ENCODE measurements around the gene HBE1. TPM values are rescaled to one million over a fixed set of nuclear protein-coding genes. Genes with fewer than 3 reads are reported as not detected.

HBE1 gene
- total RNA-seq, 4 donors from 2014 or later, result not detected

DNA sequence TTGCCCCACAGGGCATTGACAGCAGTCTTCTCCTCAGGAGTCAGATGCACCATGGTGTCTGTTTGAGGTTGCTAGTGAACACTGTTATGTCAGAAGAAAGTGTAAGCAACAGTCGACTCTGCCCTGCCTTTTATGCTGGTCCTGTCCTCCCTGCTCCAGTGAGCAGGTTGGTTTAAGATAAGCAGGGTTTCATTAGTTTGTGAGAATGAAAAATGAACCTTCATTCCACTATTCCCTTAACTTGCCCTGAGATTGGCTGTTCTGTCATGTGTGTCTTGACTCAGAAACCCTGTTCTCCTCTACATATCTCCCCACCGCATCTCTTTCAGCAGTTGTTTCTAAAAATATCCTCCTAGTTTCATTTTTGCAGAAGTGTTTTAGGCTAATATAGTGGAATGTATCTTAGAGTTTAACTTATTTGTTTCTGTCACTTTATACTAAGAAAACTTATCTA is 35.3 kb downstream of the HBE1 start, which contains the start of gene HBD:
Gene HBD (minus strand): TSS at position 103 of the 454 bp plus-strand sequence. CDS start 50 bp downstream, at position 53.
- no peak for TF ChIP-seq POLR2A (IDR thresholded peaks at IDR 0.05)
- TF ChIP-seq, protein P1, sequence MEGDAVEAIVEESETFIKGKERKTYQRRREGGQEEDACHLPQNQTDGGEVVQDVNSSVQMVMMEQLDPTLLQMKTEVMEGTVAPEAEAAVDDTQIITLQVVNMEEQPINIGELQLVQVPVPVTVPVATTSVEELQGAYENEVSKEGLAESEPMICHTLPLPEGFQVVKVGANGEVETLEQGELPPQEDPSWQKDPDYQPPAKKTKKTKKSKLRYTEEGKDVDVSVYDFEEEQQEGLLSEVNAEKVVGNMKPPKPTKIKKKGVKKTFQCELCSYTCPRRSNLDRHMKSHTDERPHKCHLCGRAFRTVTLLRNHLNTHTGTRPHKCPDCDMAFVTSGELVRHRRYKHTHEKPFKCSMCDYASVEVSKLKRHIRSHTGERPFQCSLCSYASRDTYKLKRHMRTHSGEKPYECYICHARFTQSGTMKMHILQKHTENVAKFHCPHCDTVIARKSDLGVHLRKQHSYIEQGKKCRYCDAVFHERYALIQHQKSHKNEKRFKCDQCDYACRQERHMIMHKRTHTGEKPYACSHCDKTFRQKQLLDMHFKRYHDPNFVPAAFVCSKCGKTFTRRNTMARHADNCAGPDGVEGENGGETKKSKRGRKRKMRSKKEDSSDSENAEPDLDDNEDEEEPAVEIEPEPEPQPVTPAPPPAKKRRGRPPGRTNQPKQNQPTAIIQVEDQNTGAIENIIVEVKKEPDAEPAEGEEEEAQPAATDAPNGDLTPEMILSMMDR (IDR thresholded peaks at IDR 0.05), result no peak
- DNase-seq, result no peak

DNA sequence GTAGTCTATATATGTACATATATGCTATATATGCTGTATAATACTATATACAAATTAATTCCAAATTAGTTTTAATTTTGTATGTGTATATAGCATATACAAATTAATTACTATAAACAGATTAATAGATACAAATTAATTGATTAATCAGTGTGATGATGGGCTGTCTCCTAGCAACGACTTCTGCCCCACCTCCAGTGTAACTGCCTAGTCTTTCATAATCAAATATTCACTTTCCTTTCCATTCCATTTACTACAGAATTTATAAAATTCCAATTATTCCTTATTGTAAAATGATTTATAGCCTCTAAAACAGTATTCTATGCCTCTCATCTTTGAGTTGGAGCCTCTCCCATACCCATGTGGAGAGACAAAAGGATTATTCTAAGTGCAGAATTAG is 36.4 kb downstream of the HBE1 start:
- no peak overlapping the region for H3K27ac ChIP-seq
- no peak overlapping the region for H3K4me3 ChIP-seq
- no peaks in the 10 kb centered on the region for H3K9me3 ChIP-seq
- DNase-seq, result no peak
- no peaks in the 10 kb centered on the region for H3K36me3 ChIP-seq
- no peak for TF ChIP-seq POLR2A (IDR thresholded peaks at IDR 0.05)
- TF ChIP-seq, protein P1 (IDR thresholded peaks at IDR 0.05), result no peak
- no peaks in the 10 kb centered on the region for H3K4me1 ChIP-seq
- no peaks in the 10 kb centered on the region for H3K27me3 ChIP-seq

More for the DNA sequence above, 35.3 kb downstream of the HBE1 start, which contains the start of gene HBD:
- Histone ChIP-seq H3K36me3 (no peaks in the 10 kb centered on the region), H3K9me3 (no peaks in the 10 kb centered on the region), H3K27ac (no peak within 1 kb of the TSS), H3K4me3 (no peak within 1 kb of the TSS), H3K27me3 (no peaks in the 10 kb centered on the region), H3K4me1 (no peaks in the 10 kb centered on the region)

DNA sequence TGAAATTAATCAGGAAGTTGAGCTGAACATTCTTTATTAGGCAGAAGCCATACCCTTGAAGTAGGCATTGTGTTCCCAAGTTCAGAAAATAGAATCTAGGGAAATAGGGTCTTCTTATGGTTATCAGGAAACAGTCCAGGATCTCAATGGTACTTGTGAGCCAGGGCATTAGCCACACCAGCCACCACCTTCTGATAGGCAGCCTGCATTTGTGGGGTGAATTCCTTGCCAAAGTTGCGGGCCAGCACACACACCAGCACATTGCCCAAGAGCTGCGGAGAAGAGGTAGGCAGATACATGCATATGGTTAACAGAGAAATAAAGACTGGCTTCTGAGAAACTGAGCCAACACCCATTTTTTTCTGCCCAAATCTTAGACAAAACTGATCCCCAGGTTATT is 36.9 kb downstream of the HBE1 start:
- DNase-seq, result no peak
- Histone ChIP-seq H3K36me3 (no peaks in the 10 kb centered on the region), H3K9me3 (no peaks in the 10 kb centered on the region), H3K4me3 (no peak overlapping the region), H3K27ac (no peak overlapping the region), H3K27me3 (no peaks in the 10 kb centered on the region), H3K4me1 (no peaks in the 10 kb centered on the region)
- TF ChIP-seq, protein P1 (IDR thresholded peaks at IDR 0.05), result no peak
- TF ChIP-seq POLR2A (IDR thresholded peaks at IDR 0.05), result no peak

DNA sequence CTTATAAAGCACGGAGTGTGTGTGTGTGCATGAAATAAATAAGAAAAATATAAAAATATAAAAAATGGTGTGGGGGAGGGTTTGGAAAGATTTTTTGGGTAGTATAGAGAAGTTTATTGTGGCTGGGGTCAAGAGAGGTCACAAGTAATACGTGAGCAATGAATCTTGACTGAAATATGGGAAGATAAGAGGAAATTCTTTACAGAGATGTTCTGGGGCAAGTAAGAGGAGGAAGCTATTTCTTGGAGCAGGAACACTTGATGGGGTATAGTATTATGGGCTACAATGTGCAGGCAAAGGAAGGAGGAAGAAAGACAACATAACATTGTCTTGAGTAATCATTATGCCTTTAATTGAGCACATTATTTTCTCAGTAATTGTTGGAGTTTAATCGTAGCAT is 37.6 kb downstream of the HBE1 start:
- Histone ChIP-seq H3K9me3 (no peaks in the 10 kb centered on the region), H3K36me3 (no peaks in the 10 kb centered on the region), H3K27ac (no peak overlapping the region), H3K27me3 (no peaks in the 10 kb centered on the region), H3K4me1 (no peaks in the 10 kb centered on the region), H3K4me3 (no peak overlapping the region)
- TF ChIP-seq, protein P1 (IDR thresholded peaks at IDR 0.05), result no peak
- TF ChIP-seq POLR2A (IDR thresholded peaks at IDR 0.05), result no peak
- no peak for DNase-seq

DNA sequence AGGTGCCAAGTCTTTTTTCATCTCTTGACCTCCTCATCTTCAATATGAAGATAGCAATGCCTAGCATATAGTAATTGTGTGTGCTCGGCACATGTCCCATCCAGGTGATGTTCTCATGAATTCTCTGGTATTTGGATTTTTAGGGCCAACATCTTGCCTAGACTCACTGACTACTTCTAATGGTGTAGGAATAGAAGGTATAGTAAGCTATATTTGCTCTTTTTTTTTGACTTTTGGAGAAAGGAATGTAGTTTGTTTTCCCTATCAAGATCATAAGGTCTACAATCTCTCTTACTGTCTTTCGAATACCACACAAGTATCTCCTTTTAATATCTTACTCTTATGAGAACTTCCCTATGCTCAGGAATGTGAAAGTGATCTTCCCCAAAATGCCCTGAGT is 38.6 kb downstream of the HBE1 start:
- Histone ChIP-seq H3K4me3 (no peak overlapping the region), H3K4me1 (no peaks in the 10 kb centered on the region), H3K27me3 (no peaks in the 10 kb centered on the region), H3K9me3 (no peaks in the 10 kb centered on the region), H3K27ac (no peak overlapping the region), H3K36me3 (no peaks in the 10 kb centered on the region)
- TF ChIP-seq, protein P1 (IDR thresholded peaks at IDR 0.05), result no peak
- no peak for TF ChIP-seq POLR2A (IDR thresholded peaks at IDR 0.05)
- no peak for DNase-seq

DNA sequence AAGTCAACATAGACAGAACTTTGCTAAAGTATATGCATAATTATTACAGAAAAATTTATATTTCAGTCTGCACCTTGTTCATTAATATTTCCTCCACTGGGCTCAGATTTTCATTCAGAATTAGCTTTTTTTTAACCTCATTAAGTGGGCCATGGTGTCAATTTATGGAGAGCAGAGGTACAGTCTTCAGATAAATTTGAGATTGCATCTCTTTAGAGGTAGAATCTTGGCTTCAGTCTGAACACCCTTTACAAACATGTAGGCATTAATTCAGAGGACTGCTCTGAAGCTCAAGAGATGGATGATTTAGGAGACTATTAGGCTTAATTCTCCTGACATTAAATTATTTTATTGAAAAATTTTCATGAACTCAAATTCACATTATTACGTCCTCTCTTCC is 39.5 kb downstream of the HBE1 start:
- no peak for TF ChIP-seq POLR2A (IDR thresholded peaks at IDR 0.05)
- TF ChIP-seq, protein P1 (IDR thresholded peaks at IDR 0.05), result no peak
- Histone ChIP-seq H3K36me3 (no peaks in the 10 kb centered on the region), H3K27ac (no peak overlapping the region), H3K4me1 (no peaks in the 10 kb centered on the region), H3K4me3 (no peak overlapping the region), H3K27me3 (no peaks in the 10 kb centered on the region), H3K9me3 (no peaks in the 10 kb centered on the region)
- DNase-seq, result no peak

Data from Peyer's patch (tissue), 4 donors.